DOHH2 (cell line): ENCODE data around the gene PRPF18.

Source experiments
- EZH2phosphoT487 ChIP-seq: fragments of 200-600 bp; sonication (generic); IDR thresholded peaks from 2 replicates; pipeline ENCODE4 v1.6.1; 2017; ENCODE audit warnings: borderline replicate concordance, mild to moderate bottlenecking, antibody characterized with exemption, low read length, moderate library complexity, mixed read lengths
- TF ChIP-seq, protein P1 (sequence below): fragments of 200-600 bp; sonication (generic); IDR thresholded peaks from one replicate; pipeline ENCODE4 v1.5.1; 2014; ENCODE audit warnings: antibody characterized with exemption, mild to moderate bottlenecking, low read depth, low read length; ENCODE audit not compliant: poor library complexity, severe bottlenecking

DNA sequence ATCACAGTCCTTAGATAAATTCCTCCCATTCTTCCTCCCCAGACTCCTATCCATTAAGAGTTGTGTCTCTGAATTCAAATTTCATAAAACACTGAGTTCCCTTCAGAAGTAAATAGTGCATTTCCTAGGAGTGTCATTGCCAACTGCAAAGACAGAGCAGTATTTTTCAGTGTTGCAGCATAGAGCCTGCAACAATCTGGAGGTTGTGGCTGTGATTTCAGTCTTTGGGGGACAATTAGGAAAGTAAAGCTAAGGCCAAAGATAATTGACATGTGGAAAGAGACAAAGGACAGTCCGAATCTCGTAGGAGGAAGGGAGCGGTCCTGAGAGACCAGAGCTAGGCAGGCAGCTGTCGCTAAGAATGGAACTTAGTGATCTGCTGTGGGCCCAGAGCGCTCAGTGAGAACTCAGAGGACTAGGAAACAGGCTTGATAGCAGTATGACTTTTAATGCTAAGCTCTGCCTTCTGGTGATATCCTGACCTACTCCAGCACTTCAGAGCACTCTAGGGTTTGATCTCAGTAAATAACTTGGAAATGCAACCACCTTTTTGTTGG, 46.2 kb downstream of the PRPF18 start:
- TF ChIP-seq, protein P1, sequence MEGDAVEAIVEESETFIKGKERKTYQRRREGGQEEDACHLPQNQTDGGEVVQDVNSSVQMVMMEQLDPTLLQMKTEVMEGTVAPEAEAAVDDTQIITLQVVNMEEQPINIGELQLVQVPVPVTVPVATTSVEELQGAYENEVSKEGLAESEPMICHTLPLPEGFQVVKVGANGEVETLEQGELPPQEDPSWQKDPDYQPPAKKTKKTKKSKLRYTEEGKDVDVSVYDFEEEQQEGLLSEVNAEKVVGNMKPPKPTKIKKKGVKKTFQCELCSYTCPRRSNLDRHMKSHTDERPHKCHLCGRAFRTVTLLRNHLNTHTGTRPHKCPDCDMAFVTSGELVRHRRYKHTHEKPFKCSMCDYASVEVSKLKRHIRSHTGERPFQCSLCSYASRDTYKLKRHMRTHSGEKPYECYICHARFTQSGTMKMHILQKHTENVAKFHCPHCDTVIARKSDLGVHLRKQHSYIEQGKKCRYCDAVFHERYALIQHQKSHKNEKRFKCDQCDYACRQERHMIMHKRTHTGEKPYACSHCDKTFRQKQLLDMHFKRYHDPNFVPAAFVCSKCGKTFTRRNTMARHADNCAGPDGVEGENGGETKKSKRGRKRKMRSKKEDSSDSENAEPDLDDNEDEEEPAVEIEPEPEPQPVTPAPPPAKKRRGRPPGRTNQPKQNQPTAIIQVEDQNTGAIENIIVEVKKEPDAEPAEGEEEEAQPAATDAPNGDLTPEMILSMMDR = no peak
- no peak for TF ChIP-seq EZH2phosphoT487
